Panc1 (cell line): ENCODE data around the gene CNGA2.

Experiments
- CTCF ChIP-seq: fragments of 450-650 bp; IDR thresholded peaks from 2 replicates; pipeline ENCODE4 v1.5.1; 2017; ENCODE audit warnings: mild to moderate bottlenecking
- POLR2AphosphoS5 ChIP-seq: IDR thresholded peaks from 2 replicates; pipeline ENCODE4 v1.6.1; 2012; ENCODE audit warnings: mild to moderate bottlenecking, low read depth, low read length, moderate library complexity
- TCF7L2 ChIP-seq: IDR thresholded peaks from 2 replicates; pipeline ENCODE4 v1.6.1; 2011; ENCODE audit warnings: mild to moderate bottlenecking, low read depth, low read length, inconsistent platforms

DNA sequence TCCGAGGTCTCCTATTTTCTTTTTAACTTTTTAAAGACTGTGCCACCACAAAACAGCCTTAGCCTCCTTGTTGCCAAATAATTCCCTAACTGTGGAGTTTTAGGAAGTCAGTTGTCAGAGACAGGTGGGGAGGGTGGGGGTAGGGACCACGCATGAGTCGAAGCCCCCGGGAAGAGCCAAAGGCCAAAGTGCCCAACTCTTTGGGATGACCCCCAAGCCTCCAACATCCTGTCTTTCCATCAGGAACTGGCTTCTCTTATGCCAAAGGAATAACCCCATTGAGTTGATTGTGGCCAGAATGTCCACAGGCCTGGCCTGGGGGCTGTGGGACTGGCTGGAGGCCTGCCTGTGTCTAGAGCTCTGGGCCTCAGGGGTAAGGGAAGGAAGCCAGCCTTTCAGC lies 33.5 kb upstream of the CNGA2 start:
- TF ChIP-seq POLR2AphosphoS5 = no peak
- TF ChIP-seq CTCF = no peak
- TF ChIP-seq TCF7L2 = no peak
